WI38 (cell line): Measurements from ENCODE around the gene RFWD3.
A peak's percentile ranks its signal among the peaks of the same experiment; 100 is the strongest.

Experiments
- H3K4me3 ChIP-seq: 2 replicates; pipeline ENCODE4 v1.5.1; 2011; ENCODE audit warnings: low read depth, mild to moderate bottlenecking, control low read depth, low read length
- TF ChIP-seq, protein P1 (sequence below): IDR thresholded peaks from 2 replicates; pipeline ENCODE4 v1.5.1; 2012; ENCODE audit warnings: low read depth, mild to moderate bottlenecking, control low read depth, low read length

RFWD3 gene, protein sequence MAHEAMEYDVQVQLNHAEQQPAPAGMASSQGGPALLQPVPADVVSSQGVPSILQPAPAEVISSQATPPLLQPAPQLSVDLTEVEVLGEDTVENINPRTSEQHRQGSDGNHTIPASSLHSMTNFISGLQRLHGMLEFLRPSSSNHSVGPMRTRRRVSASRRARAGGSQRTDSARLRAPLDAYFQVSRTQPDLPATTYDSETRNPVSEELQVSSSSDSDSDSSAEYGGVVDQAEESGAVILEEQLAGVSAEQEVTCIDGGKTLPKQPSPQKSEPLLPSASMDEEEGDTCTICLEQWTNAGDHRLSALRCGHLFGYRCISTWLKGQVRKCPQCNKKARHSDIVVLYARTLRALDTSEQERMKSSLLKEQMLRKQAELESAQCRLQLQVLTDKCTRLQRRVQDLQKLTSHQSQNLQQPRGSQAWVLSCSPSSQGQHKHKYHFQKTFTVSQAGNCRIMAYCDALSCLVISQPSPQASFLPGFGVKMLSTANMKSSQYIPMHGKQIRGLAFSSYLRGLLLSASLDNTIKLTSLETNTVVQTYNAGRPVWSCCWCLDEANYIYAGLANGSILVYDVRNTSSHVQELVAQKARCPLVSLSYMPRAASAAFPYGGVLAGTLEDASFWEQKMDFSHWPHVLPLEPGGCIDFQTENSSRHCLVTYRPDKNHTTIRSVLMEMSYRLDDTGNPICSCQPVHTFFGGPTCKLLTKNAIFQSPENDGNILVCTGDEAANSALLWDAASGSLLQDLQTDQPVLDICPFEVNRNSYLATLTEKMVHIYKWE

DNA sequence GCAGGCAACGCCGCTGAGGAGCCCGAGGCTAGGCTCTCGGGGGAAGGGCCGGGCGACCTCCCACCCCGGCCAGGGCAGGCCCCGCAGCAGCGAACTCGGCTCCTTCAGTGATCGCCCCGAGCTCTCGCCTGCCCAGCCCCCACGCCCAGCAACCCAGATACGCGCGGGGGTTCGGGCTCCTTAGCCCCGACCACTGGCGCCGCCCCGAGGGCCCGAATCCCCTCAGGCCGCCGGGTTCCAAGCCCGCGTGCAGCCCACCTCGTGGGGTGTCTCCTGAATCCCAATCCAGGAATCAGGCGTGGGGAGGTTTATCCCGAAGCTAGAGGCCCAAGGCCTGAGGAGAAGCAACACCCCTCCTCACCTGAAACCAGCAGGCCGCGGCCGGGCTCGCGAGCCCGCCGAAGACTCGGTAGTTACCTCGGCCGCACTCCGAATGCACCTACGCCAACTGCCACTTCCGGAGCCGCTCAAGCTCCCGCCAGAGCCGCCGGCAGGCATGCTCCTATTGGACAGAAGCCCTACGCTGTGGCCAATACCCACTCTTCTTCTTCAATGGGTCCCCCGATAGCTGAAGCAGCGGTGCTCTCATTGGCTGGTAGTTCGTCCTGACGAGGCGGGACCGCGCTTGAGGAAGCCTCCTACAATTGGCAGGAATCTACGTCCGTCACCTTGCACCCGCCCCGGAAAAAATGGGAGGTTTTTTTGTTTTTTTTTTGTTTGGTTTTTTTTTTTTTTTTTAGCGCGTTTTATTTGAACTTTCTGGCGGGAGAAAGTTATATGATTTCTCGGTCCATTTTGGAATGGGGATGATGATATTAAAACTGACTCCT lies at the start of gene RFWD3:
Gene RFWD3 (minus strand): TSS at position 453 of the 830 bp plus-strand sequence. CDS start 5,428 bp downstream, outside the sequence.
- TF ChIP-seq, protein P1, sequence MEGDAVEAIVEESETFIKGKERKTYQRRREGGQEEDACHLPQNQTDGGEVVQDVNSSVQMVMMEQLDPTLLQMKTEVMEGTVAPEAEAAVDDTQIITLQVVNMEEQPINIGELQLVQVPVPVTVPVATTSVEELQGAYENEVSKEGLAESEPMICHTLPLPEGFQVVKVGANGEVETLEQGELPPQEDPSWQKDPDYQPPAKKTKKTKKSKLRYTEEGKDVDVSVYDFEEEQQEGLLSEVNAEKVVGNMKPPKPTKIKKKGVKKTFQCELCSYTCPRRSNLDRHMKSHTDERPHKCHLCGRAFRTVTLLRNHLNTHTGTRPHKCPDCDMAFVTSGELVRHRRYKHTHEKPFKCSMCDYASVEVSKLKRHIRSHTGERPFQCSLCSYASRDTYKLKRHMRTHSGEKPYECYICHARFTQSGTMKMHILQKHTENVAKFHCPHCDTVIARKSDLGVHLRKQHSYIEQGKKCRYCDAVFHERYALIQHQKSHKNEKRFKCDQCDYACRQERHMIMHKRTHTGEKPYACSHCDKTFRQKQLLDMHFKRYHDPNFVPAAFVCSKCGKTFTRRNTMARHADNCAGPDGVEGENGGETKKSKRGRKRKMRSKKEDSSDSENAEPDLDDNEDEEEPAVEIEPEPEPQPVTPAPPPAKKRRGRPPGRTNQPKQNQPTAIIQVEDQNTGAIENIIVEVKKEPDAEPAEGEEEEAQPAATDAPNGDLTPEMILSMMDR, result no peak
- peak within 1 kb of the TSS; percentile 91 for H3K4me3 ChIP-seq

DNA sequence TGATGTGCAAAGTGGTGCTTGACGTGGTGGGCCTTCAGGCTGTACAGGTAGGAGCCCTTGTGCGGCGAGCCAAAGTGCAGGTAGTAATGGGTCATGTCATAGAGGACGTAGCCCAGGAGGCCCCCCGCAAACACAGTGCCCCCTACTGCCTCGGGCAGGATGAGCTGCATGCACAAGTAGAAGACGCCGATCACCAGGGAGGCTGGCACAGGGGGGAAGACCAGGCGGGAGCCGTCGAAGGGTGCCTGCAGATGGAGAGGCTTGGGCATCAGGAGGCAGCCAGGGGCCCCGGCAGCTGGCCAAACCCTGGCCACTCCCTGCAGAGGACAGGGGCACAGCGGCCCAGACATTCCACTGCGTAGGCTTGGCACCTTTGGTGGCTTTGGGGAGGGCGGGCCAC lies 49.7 kb upstream of the RFWD3 start:
- no peak overlapping the region for H3K4me3 ChIP-seq
- TF ChIP-seq, protein P1, result no peak

DNA sequence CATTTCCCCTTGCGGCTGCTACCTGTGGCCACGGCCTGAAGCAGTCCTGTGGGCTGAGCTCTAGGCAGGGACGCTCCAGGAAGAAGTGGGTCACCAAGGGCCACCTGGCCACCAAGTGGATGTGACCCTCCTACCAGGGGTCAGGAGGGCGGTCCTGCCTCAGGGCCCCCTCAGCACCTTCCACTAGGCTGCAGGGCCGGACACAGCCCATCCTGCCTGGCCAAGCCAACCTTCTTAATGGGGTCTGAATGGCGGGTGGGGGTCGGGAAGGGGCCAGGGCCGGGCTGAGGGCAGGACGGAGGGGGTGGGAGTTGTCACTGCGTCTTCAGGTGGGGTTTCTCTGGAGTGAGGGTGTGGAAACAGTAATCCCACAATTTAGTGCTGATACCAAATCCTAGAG lies 47.2 kb upstream of the RFWD3 start:
- TF ChIP-seq, protein P1, result no peak

DNA sequence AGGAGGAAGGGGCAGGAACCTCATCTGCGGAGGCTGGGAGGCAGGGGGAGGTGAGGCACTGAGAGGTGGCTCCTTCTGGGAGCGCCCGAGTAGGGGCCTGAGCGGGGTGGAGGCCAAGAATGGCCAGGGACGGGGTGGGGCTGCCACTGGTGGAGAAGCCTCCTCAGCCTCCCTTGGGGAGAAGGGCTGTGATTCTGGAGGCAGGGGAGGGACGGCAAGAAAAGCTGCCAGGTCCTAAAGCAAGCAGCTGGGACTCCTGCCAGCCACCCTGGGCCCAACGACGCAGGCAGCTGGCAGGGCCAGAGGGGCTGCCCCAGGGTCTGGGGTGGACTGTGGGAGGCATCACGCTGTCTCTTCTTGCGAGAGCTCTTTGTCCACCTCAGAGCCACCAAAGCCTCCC lies 46.6 kb upstream of the RFWD3 start:
- no peak overlapping the region for H3K4me3 ChIP-seq
- TF ChIP-seq, protein P1, result no peak

More for the DNA sequence above, 47.2 kb upstream of the RFWD3 start:
- H3K4me3 ChIP-seq, result no peak overlapping the region

DNA sequence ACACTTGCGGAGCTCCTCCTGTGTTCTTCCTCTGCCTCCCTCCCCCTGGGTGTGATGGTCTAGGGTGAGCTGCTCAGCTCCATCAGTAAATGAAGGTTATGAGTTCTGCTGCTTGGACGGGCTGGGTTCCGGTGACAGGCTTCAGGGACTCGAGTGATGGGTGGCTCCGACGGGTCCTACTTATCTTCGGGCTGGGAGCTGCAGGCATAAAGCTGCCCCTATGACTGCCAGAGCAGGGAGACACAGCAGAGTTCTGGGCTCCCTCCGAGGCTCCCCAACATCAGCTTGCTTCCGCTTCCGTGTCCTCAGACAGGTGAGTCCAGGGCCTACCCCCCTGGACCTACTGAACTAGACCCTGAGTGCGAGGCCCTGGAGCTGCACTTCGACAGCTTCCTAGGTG lies 45.3 kb upstream of the RFWD3 start:
- H3K4me3 ChIP-seq, result no peak overlapping the region
- TF ChIP-seq, protein P1, result no peak

DNA sequence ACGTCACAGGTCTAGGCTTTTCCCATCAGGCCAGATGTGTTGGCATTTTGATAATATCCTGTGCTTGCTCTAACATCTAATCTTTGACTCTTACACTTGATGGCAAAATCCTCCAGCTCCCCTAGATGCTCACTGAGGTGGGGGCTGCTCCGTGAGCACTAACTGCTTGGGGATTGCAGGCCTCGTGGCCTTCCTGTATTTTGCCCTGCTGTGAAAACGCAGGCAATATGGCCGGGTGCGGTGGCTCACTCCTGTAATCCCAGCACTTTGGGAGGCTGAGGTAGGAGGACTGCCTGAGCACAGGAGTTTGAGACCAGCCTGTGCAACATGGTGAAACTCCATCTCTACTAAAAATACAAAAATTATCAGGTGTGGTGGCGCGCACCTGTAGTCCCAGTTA lies 43.7 kb upstream of the RFWD3 start:
- TF ChIP-seq, protein P1, result no peak
- no peak overlapping the region for H3K4me3 ChIP-seq
